ENCODE measurements around the gene TRAPPC4.

DNA sequence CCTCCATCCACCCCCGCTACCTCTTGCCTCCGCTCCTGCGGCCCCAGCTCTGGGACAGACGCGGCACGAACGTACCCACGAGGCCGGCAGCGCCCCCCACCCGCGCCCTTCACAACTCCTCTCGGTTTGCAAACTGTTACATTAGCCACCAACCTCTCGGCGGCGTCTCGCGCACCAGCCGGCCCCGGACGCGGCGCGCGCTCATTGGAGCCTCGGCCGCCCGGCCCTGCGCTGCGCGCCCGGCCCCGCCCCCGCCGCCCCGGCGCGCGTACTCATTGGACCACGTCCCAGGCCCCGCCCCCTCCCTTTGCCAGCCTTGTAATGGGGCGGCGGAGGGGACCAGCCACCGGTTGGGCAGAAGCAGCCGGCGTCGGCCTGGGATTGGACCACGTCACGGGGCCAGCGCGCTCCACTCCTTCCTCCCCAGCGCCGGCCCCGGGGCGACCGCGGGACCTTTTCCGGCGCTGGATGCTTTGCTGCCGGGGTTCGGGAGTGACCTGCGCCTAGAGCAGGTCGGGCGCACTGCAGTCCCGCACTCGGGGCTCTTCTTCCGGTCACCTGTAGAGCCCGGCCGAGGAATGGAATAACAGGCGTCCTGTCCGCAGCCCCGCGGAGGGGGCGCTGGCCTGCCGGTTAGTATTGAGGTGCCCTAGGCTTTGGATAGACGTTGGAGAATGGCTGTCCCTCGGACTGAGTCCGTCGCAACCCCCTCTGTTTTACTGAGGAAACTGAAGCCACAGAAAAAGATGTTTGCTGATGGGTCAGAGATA lies 38.6 kb downstream of the TRAPPC4 start, which contains the start of gene HYOU1:
- TF ChIP-seq, protein P1, sequence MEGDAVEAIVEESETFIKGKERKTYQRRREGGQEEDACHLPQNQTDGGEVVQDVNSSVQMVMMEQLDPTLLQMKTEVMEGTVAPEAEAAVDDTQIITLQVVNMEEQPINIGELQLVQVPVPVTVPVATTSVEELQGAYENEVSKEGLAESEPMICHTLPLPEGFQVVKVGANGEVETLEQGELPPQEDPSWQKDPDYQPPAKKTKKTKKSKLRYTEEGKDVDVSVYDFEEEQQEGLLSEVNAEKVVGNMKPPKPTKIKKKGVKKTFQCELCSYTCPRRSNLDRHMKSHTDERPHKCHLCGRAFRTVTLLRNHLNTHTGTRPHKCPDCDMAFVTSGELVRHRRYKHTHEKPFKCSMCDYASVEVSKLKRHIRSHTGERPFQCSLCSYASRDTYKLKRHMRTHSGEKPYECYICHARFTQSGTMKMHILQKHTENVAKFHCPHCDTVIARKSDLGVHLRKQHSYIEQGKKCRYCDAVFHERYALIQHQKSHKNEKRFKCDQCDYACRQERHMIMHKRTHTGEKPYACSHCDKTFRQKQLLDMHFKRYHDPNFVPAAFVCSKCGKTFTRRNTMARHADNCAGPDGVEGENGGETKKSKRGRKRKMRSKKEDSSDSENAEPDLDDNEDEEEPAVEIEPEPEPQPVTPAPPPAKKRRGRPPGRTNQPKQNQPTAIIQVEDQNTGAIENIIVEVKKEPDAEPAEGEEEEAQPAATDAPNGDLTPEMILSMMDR (conservative IDR thresholded peaks at IDR 0.05) = peak; percentile 41; the same call in 1 of the 2 replicates
- TF ChIP-seq EZH2 (IDR thresholded peaks at IDR 0.05; ENCODE audit: low read depth) = no peak
